SJSA1 (cell line): ENCODE data around the gene NRCAM. TPM values are rescaled to one million over a fixed set of nuclear protein-coding genes. Genes with fewer than 3 reads are reported as not detected.

Experiments used
- DNase-seq, 2 experiments: peaks; one replicate each; pipeline ENCODE4 v3.0.0-alpha.2; 2015 to 2020; ENCODE audit warnings: low spot score in 2 of 2, low read depth in 1 of 2
- H3K27ac ChIP-seq: fragments of 250-450 bp; sonication (Bioruptor Pico); 2 replicates; pipeline ENCODE4 v1.5.1; 2020; ENCODE audit warnings: mild to moderate bottlenecking, moderate library complexity
- H3K27me3 ChIP-seq: fragments of 250-450 bp; sonication (Bioruptor Pico); replicated peaks from 2 replicates; pipeline ENCODE4 v1.5.1; 2020; ENCODE audit warnings: mild to moderate bottlenecking, moderate library complexity
- H3K36me3 ChIP-seq: fragments of 250-450 bp; sonication (Bioruptor Pico); 2 replicates; pipeline ENCODE4 v1.5.1; 2020; ENCODE audit warnings: mild to moderate bottlenecking
- H3K4me1 ChIP-seq: fragments of 250-450 bp; sonication (Bioruptor Pico); replicated peaks from 2 replicates; pipeline ENCODE4 v1.6.1; 2021; ENCODE audit warnings: mild to moderate bottlenecking
- H3K4me3 ChIP-seq: fragments of 250-450 bp; sonication (Bioruptor Pico); 2 replicates; pipeline ENCODE4 v1.5.1; 2020; ENCODE audit warnings: mild to moderate bottlenecking
- H3K9me3 ChIP-seq: fragments of 250-450 bp; sonication (Bioruptor Pico); replicated peaks from 2 replicates; pipeline ENCODE4 v1.5.1; 2020; ENCODE audit warnings: mild to moderate bottlenecking
- total RNA-seq: library from RNA; depleted of rRNA; stranded (reverse); fragments of >200 nt; shearing (Covaris generic); gene quantifications from 2 replicates; pipeline ENCODE4 v1.2.3, GENCODE V29; 2014

Gene NRCAM
- total RNA-seq, 1 experiment from 2014 or later, result not detected

DNA sequence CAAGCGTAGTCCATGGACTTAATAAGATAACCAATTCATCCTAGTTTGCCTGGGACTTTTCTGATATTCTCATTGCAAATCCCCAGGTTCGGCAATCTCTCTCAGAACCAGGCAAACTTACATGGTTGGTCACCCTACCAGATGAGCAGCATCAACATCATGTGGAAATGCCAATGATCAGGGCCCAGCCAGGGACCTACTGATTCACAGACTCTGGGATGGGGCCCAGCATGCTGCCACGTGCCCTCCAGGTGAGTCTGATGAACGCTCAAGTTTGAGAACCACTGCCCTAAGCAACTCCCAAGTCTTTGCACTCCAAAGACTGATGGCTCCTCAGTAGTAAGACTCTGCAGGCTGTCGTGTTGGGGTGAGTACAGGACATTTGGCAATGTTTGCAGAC is 328.8 kb downstream of the NRCAM start:
- Histone ChIP-seq H3K4me3 (no peak overlapping the region), H3K9me3 (no peaks in the 10 kb centered on the region)

DNA sequence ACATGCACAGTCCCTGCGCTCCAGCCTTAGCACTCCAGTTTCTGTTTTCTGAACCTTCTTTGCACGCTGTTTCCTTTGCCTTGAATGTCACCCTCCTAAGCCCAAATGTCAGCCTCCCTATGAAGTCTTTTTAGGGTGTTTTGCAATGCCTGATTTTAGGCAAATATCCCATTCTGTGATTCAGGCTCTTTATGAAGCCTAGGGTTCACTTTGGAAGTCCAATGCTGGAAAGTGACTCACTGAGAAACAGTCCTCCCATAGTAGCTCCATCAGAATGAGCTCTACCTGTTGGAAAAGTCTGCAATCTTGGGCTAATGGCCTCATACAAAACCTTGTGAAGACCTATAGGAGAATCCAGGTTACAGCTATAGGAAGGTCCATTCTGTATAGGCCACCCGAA is 331.4 kb downstream of the NRCAM start:
- Histone ChIP-seq H3K4me1 (no peaks in the 10 kb centered on the region), H3K9me3 (no peaks in the 10 kb centered on the region), H3K4me3 (no peak overlapping the region), H3K27me3 (no peaks in the 10 kb centered on the region), H3K36me3 (no peaks in the 10 kb centered on the region), H3K27ac (no peak overlapping the region)
- no peak for DNase-seq

More for the DNA sequence above, 328.8 kb downstream of the NRCAM start:
- no peaks in the 10 kb centered on the region for H3K27me3 ChIP-seq
- H3K36me3 ChIP-seq, result no peaks in the 10 kb centered on the region
- H3K4me1 ChIP-seq, result no peaks in the 10 kb centered on the region
- DNase-seq, result no peak
- H3K27ac ChIP-seq, result no peak overlapping the region

DNA sequence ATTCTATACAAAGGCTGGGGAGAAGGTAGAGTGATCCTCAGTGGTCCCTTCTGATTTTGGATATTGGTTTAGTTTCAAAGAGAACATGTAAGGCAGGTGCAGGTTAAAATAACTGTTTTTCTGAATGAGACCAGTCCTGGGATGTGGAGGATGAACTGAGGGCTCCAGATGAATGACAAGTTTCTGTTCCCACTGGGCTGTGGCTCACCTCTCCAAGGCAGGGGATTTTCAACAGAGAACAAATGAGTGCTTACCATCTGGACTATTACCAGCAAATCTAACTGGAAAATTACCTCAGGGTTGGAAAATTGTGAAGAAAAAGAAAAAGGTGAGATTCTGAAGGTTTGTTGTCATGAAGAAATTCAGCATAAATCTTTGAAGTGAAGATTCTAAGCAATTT is 334.1 kb downstream of the NRCAM start:
- Histone ChIP-seq H3K4me3 (no peak overlapping the region), H3K4me1 (no peaks in the 10 kb centered on the region), H3K27me3 (no peaks in the 10 kb centered on the region), H3K27ac (no peak overlapping the region), H3K36me3 (no peaks in the 10 kb centered on the region), H3K9me3 (no peaks in the 10 kb centered on the region)
- DNase-seq, result no peak

DNA sequence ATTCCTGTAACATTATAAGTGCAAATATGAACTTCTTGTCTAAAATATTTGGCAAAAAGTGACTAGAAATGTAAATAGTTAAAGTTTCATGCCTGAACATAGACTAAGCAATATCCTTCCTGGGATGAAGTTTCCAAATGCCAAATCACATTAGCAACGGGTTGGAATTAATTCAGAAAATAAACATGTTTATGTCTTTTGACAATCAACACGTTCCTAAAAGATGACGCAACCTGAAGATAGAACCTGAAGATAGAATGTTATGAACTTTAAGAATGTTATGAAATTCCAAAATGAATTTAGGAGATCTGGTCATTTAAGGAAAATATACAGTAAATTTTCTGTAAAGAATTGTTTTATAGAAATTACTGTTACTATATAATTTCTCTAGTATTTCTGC is 335.3 kb downstream of the NRCAM start:
- Histone ChIP-seq H3K27ac (no peak overlapping the region), H3K36me3 (no peaks in the 10 kb centered on the region), H3K9me3 (no peaks in the 10 kb centered on the region), H3K4me3 (no peak overlapping the region), H3K27me3 (no peaks in the 10 kb centered on the region), H3K4me1 (no peaks in the 10 kb centered on the region)
- DNase-seq, result no peak

DNA sequence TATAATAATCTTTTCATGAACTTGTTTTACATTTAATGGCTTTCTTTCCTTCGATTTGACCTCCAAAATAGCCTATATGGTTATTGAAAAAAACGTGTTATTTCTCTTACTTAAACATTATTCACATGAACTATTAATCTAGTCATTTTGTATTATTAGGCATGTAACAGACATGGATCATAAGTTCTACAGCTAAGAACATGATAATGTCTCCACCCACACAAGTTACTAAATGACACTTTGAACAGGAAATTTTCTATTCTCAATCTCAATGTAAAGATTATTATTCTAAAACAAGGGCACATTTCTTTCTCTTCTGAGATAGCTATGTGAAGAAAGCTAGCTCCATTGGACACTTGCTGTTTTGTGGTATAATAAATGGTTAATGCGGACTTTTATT is 336.0 kb downstream of the NRCAM start:
- no peaks in the 10 kb centered on the region for H3K27me3 ChIP-seq
- H3K4me3 ChIP-seq, result no peak overlapping the region
- H3K4me1 ChIP-seq, result no peaks in the 10 kb centered on the region
- DNase-seq, result no peak
- H3K36me3 ChIP-seq, result no peaks in the 10 kb centered on the region
- no peak overlapping the region for H3K27ac ChIP-seq
- no peaks in the 10 kb centered on the region for H3K9me3 ChIP-seq

DNA sequence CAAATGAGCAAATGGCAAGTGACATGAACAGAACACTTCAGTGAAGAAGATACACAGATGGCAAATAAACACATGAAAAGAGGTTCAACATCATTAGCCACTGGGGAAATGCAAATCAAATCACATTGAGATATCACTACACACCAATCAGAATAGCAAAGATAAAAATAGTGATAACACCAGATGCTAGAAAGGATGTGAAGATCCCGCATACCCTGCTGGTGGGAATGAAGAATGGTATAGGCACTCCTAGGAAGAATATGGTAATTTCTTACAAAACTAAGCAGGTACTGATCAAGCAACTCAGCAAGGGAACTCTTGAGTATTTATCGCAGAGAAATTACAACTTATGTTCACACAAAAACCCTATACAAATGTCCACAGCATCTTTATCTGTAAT is 337.3 kb downstream of the NRCAM start:
- Histone ChIP-seq H3K9me3 (no peaks in the 10 kb centered on the region), H3K36me3 (no peaks in the 10 kb centered on the region), H3K4me3 (no peak overlapping the region), H3K4me1 (no peaks in the 10 kb centered on the region), H3K27me3 (no peaks in the 10 kb centered on the region), H3K27ac (no peak overlapping the region)
- no peak for DNase-seq

DNA sequence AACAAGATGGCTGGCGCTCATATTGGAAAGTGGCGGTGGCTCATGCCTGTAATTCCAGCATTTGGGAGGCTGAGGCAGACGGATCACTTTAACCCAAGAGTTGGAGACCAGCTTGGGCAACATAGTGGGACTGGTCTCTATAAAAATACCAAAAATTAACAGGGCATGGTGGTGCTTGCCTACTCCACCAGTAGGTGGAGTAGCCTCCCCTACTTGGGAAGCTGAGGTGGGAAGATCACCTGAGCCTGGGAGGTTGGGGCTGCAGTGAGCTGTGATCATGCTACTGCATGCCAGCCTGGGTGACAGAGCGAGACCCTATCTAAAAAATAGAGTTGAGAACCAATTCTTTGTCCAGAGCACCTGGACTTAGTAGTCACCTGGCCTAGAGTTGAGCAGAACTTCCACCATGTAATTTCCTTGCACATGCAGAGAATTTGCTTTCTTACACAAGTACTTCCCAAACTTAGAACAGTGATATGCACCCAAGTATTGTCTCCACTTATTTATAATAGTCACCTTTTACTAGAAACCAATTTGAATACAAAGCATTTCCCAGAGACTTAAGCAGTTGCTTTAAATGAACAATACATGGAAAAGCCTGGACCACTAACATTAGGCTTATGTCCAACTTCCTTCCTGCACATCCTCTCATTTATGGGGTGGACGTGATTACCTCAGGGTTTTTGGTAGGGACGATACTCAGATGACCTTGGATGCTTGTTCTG is 342.0 kb downstream of the NRCAM start:
- Histone ChIP-seq H3K4me3 (no peak overlapping the region), H3K4me1 (no peaks in the 10 kb centered on the region), H3K27ac (no peak overlapping the region), H3K9me3 (no peaks in the 10 kb centered on the region), H3K27me3 (no peaks in the 10 kb centered on the region), H3K36me3 (no peaks in the 10 kb centered on the region)
- DNase-seq, result no peak

DNA sequence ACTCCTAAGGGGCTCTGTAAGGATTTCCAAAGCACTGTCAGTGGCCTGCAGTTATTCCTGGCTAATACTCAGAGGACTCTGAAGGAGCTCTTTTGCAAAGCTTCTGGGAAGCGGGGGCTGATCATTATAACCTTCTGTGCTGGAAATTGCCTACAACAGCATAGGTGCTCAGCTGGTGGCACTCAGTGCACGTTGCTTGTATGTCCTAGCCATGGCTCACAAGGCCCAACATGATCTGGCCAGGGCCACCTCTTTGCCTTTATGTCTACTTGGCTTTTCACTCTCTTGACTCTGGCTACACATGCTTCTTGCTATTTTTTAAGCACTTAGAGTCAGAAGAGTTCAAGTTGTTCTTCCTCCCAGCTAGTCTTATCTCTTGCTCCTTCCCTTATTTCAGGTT is 343.6 kb downstream of the NRCAM start:
- Histone ChIP-seq H3K36me3 (no peaks in the 10 kb centered on the region), H3K9me3 (no peaks in the 10 kb centered on the region), H3K27me3 (no peaks in the 10 kb centered on the region), H3K4me1 (no peaks in the 10 kb centered on the region), H3K27ac (no peak overlapping the region), H3K4me3 (no peak overlapping the region)
- DNase-seq, result no peak

DNA sequence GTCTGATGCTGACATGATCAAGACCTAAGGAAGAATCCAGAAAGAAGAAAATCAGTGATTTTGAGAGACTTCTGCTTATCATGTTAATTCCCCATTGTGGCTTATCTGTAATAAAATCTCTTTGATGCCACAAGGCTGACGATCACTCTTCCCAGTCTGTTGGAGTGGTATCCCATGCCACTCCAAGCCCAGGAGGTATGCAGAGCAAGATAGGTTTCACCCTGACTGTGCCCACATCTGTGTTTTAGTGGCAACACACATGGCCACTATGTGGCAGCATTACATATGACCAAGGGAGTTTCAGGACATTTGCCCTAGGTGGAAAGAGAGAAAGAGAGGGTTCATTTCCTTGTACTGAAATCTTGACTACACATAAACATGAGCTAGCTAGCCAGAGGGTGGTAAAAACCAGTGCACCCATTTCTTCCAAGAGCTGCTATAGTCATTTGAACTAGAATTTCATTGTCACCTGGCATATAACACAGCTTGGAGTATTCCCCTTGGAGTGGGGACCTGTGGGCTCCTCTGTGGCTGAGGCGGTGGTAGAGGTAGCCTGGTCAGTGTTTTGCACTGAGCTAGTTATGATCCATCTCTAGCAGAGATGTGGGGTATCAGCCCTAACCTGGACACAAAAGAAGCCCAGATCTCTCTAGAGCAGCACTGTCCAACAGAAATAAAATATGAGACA is 346.9 kb downstream of the NRCAM start:
- Histone ChIP-seq H3K9me3 (no peaks in the 10 kb centered on the region), H3K27ac (no peak overlapping the region)
- DNase-seq, result no peak

DNA sequence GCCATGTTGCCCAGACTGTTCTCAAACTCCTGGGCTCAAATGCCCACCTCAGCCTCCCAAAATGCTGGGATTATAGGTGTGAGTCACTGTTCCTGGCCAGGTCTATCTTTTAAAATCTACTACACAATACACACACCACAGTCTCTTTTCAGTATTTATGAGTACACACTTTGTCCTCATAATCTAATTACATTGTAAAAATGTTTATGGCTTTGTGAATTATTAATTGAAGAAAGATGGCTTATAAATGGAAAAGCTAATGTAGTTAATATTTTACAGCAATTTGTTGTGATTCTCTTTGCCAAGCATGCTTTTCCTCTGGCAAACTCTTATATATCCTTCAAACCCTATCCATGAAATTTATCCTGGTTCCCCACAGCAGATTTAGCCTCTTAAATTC is 348.1 kb downstream of the NRCAM start:
- Histone ChIP-seq H3K27ac (no peak overlapping the region), H3K4me3 (no peak overlapping the region), H3K27me3 (no peaks in the 10 kb centered on the region), H3K9me3 (no peaks in the 10 kb centered on the region), H3K36me3 (no peaks in the 10 kb centered on the region), H3K4me1 (peaks cover 14% of the 10 kb centered on the region)
- DNase-seq, result no peak

More for the DNA sequence above, 346.9 kb downstream of the NRCAM start:
- H3K36me3 ChIP-seq, result no peaks in the 10 kb centered on the region
- no peaks in the 10 kb centered on the region for H3K27me3 ChIP-seq
- H3K4me1 ChIP-seq, result peaks cover 2% of the 10 kb centered on the region
- H3K4me3 ChIP-seq, result no peak overlapping the region

DNA sequence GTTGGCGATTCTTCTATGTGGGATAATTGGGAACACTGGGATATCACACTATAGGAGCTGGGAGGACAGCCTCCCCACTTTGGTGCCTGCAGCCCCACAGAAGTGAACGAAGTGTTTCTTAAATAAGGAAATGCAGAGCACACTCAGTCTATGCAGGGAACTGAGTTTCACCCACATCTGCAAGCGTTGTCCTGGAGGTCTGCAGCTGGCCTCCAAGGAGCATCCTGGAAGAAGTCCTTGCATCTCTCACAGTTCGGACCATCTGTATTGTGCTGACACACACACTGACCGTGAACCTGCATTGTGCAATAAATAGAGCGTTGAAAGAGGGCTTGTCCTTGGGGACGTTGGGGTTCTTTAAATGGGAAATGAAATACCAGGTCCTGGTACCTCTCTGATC is 351.9 kb downstream of the NRCAM start:
- no peak overlapping the region for H3K4me3 ChIP-seq
- H3K27ac ChIP-seq, result peak overlapping the region; percentile 61
- peaks cover 29% of the 10 kb centered on the region for H3K4me1 ChIP-seq
- no peaks in the 10 kb centered on the region for H3K9me3 ChIP-seq
- no peaks in the 10 kb centered on the region for H3K27me3 ChIP-seq
- no peaks in the 10 kb centered on the region for H3K36me3 ChIP-seq
- no peak for DNase-seq

DNA sequence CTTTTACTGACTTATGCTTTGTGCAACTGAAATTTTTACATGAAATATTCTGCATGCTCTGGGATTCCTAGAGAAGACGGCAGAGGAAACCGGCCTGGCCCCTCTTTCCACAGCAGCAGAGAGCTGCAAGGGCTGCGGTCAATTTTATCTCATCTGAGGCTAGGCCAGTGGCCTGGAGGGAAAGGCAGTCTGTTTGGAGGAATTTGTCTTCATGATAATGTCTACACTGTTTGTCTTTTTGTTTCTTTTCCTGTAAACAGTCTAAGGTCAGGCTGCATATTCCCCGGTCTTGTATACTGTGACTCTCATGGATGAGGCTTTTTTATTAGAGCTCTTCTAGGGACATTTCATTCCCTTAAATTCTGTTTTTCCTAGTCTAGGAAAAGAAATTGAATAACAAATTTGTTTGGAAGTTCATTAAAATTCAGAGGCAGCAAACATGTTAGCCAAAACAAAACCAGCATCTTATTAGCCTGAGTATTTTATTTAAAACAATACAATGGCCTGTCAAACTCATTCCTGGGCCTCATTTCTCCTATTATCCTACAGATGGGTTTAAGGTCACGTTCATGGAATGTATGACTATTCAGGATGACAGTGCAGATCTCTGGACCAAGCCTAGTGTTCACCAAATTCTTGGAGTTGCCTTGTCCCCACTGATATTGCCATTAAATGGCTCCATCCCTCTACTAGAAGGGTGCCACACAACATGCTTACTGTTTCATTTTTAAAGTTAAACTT is 352.5 kb downstream of the NRCAM start:
- Histone ChIP-seq H3K27ac (peak overlapping the region; percentile 61), H3K36me3 (no peaks in the 10 kb centered on the region), H3K4me3 (no peak overlapping the region), H3K27me3 (no peaks in the 10 kb centered on the region), H3K4me1 (peaks cover 35% of the 10 kb centered on the region), H3K9me3 (no peaks in the 10 kb centered on the region)
- peak in 1 of 2 experiments; percentile 40 for DNase-seq

DNA sequence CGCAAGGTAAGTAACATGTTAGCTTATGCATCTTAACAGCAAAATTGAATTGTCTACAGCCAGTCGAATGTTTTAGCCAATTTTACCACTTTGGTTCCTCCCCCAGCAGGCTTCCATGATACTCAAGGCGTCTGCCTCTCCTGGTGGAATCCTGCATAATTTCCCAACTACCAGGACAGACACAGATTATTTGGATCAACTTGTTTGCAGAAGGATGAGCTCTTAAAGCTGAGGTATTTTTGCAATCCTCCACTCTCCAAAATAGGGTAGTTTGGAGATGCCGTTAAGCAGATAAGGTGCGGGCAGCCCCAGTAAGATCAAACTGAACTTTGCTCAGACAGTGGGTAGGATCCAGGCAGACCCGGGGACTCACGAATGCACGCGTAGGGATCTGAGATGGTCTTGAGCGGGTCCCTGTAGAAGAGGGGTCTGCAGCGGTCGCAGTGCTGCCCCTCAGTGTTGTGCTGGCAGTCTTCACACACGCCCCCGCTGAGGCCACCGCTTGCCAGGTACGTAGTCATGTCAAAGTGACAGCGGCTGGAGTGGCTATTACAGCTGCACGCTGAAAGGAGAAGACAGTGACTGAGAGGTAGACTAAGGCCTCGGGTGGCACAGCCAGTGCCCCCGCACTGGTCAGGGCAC is 353.4 kb downstream of the NRCAM start:
- H3K4me3 ChIP-seq, result no peak overlapping the region
- no peak for DNase-seq
- H3K4me1 ChIP-seq, result peaks cover 41% of the 10 kb centered on the region
- H3K27ac ChIP-seq, result no peak overlapping the region
- H3K9me3 ChIP-seq, result no peaks in the 10 kb centered on the region
- H3K27me3 ChIP-seq, result no peaks in the 10 kb centered on the region
- H3K36me3 ChIP-seq, result no peaks in the 10 kb centered on the region

DNA sequence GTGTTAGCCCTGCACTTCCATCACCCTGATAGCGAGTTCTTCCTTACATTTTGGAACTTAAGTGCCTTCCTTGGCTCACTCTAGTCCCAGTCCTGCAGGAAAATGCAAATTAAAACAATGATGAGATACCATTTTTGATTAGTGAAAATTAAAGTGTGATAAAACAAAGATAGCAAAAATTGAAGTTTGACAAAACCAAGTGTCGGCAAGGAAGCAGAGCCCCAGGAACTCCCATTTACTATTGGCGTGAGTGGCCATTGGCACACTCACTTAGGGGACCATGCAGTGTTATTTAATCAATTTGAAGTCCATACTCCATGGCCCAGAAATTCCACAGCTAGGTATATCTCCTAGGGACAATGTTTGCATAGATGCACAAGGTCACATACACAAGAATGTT is 354.5 kb downstream of the NRCAM start:
- DNase-seq, result no peak
- no peak overlapping the region for H3K4me3 ChIP-seq
- peaks cover 44% of the 10 kb centered on the region for H3K4me1 ChIP-seq
- H3K9me3 ChIP-seq, result no peaks in the 10 kb centered on the region
- H3K36me3 ChIP-seq, result no peaks in the 10 kb centered on the region
- no peak overlapping the region for H3K27ac ChIP-seq
- no peaks in the 10 kb centered on the region for H3K27me3 ChIP-seq
